T-helper 1 cell (primary cell): ENCODE results near the gene MBNL2.

Experiments used
- DNase-seq, 5 donors: peaks; one replicate each; pipeline ENCODE4 v3.0.0-alpha.2; 2012 to 2020

Gene MBNL2

DNA sequence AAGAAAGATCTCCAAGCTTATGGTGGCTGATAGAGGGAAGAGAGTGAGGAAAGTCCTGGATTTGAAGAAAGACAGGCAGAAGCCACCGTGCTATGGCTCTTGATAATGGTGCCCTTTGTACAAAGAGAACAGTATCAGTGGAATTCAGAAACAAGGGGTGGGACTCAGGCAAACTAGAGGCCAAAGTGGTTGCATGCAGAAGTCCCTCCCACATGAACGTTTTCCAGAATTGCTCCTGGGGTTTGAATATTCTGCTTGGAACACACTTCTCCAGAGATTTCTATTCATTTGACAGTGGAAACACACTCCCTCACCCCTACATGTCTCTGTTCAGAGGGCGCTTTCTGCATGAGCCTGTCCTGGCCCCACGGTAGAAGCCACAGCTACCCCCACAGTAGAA, 10.1 kb upstream of the MBNL2 start:
- DNase-seq = no peak

DNA sequence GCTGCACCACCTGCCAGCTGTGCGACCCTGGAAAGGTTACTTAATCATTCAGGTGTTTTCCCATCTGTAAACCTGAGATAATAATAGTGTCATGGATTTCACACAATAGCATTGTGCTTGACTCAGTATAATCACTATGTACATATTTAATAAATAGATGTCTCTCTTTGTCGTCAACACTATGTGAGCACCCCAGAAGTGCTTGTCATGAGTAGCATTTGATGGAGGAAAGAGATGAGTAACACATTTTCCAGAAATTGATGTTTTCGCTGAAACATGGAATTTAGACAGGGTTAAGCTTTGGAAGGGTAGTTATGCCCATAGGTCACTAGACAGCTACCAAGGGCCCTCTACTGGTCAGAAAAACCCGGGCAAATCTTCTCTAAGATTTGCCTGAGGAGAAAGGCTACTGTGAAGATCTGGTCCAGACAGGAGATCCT, 9.5 kb upstream of the MBNL2 start:
- no peak for DNase-seq

DNA sequence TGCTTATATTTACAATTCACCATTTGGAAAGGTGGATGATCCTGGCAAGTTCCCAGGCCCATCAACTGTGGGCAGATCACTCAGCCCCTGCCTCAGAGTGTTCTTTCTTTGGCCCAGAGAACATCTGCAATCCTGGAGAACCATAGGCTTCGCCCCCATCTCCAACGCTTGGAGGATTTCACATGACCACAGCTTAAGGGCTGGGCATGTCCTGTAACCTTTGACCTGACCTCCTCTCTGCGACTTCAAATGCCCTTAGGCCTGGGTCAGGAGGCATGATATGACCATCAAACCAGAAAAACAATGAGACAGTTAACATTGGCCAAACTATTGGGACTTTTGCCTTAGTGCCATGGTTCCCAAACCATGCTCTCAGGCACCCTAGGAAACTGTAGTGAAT, 7.2 kb upstream of the MBNL2 start:
- DNase-seq = no peak

DNA sequence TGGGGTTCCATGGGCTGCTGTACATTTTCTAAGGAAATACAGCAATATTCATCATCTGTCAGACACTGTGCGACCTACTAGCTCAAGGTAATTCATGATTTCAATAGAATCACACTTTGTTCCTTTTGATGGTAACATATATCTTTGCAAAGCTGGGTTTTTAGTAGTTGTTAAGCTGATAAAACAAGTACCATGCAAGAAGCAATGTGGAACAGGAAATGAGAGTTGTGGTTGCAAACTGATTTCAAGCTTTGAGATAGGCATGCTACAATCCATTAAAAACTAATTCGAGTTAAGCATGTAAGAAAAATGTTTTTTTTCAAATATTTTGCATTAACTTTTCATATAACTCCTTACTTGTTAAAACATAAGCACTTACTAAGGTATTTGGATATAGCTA, 6.8 kb upstream of the MBNL2 start:
- DNase-seq = peak in 1 of 5 donors; percentile 54

DNA sequence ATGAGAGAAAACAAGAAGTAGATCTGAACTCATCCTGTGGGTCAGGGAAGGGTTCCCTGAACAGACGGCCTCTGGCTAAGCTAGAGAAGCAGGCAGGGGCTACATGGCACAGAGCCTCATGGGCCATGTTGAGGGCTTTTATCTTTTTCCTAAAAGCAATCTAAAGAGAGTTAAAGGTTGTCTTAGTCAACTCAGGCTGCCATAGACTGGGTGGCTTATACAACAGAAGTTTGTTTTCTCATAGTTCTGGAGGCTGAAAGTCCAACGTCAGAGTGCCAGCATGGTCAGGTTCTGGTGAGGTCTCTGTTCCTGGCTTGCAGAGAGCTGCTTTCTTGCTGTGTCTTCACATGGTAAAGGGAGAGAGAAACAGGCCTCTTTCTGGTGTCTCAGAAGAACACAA, 2.9 kb upstream of the MBNL2 start:
- DNase-seq = no peak

DNA sequence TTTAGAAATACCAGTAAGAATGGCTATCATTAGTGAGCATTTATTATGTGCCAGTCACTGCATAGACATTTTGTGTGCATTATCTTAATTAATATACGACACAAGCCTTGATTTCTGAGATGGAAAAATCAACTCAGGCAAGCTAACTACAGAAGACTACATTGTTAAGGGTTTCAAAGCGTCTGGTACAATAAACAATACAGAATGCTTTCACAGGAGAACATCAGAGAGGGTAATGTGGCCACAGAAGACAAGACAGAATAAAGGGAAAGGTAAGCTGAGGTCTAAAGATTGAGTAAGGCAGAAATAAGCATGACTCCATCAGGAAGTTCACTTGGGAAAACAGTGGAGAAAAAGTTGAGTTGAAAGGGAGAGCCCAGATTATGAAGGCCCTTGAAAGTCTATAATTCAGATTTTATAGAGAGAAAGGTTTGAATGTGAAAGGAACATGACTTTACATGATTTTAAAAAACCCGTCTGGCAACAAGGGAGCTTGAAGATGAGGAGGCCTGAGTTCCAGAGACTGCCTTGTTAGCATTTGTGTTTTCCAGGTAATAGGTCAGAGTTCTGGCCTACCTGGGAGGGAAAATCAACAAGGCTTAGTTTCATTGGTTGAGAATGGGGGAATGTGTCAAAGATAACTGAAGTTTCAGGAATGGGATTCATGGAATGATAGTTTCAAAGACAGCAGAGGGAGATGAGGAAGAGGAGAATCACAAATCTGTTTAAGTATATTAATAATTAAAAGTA, 1.8 kb upstream of the MBNL2 start:
- no peak for DNase-seq

DNA sequence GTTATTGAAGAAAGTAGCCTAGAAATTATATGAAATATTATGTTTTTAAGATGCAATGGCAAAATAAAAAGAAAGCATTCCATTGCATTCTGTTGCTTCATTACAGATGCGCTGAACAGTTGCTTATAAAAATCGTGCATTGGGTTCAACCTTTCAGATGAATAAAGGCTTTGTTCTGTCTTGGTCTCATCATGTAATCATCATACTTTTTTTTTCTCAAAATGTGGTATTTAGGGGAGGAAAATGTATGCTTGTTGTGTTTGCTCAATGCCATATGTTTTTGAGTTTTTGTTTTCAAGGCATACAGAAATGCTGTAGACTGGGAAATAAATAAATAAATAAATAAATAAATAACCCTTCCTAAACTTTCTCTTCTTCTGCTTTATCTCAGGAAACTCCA, 1.1 kb upstream of the MBNL2 start:
- DNase-seq = no peak

DNA sequence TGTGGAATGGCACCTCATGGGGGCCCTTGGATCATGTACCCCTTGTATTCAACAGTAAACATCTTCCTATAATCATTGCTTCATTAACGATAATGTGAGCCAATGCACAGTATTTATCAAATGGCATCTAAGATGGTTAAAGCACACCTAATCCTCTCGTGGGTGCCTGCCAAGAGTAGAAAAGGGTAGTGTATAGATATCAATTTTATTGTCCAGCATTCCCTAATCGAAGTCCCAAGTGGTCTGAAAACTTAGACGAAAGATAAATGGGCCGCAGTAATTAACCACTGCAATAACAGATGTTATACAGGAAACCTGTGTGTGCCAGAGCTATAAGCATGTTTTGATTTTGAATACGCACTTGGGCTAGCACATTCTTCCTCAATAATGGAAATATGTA, 667 bp upstream of the MBNL2 start:
- no peak for DNase-seq

DNA sequence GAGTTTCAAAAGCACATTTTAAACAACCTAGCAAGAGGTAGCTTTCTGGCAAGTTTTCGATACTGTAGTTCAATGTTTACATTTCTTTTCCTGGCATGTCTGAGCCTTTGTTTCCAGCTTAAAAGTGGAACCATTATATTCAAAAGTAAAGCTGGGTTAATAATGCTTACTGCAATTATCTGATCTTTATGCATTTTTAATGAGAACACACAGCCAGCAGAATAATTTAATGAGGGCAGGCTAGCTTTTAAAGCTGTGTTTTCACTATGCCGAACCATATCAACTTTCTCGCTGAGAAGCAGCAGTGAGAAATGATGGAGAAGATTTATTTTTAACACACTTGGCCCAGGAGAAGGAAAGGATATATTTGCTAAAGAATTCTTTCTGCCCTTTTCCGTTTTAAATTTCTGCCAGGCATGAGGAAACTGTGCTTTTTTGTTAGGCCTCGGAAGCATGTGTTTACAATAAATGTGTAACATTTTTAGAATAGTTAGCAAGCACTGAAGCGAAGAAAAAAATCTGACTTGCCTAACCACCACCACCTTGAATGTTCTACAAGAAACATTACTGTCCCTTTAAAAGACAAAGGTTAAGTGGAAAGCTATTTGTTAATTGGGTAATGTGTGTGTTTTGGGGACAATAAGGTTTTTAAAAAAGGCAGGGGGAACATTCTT, 1.0 kb downstream of the MBNL2 start:
- no peak for DNase-seq

DNA sequence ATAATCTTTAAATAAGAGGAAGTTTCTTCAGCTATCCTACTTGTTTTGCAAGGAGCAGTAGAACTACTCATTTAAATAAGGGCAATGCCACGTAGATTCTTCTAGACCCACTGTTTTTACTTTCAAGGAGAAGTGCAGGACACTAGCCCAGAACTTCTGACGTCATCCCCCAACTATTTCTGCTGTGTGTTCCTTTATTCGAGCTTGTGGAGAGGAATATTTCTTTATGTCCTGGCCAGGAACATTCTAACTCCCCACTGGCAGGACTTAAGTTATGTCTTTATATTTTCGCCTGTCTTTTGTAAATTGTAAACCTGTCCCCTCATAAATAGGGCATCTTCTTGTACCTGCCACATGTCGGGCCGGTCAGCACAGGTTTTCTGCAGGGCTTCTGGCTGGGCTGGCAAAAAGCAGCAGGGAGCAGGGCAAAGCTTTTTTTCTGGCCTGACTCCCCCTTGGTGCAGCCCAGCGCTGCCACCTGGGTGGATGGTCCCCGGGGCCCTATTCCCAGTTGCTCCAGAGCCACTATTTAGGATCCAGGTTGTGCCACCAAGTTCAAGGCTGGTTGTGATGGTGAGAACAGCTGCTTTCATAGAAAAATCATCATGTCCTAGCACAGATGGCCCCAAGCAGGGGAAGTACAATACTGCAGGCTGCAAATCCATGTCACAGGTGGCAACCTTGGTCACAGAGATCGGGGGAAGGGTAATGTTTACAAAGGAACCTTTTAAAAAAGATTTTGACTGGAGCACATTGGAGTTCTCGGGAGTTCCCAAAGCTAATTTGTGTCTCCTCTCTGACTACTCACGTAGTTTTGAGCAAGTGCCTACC, 1.8 kb downstream of the MBNL2 start:
- no peak for DNase-seq

DNA sequence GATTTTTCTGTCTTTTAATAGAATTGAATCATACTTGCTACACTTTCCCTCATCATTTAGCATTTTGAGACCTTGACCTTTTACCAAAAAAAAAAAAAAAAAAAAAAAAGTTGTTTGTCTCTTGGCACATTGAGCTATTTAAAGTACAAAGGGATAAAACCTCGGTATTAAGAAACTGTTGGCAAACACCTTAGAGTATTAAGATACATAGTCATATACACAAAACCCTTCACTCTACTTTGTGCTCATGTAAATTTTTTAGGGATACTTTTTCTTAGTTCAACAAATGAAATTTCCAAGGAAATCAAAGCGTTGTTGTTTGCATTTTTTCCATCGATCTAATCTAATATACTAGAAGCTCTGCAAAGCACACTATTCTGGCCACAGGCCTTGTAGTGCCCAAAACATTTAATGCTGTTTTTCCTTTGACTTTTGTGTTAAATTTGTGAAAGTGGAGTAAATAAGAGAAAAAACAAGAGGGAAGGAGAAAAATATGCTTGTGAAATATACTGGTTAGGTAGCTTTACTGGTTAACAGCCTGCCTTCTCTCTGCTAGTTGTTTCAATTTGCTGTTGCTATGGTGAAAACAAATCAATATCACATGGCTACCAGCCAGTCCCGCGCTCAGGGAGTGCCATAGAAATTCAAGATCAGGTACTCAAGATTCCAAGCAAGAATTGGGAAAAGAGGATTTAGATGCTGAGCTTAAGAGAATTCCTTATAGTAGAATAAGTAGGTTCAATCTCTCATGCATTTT, 2.6 kb downstream of the MBNL2 start:
- DNase-seq = peak in 1 of 5 donors; percentile 31

DNA sequence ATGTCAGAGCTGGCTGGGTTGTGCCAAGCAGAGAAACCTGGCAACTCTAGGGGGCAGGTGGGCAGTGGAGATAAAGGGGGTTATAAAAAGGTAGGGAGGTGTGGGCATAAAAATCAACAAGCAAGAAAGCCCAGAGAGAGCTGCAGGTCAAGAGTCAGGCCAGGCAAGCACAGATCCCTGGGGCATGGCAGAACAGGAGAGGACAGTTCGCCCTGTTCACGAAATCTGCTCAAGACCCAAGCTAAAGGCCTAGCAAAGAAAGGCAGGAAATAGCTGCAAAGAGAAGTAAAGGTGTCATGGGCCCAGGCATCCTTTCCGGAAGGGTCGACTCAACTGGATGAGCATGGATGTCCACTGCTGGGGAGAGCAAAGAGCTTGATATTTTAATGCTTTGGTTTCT, 3.4 kb downstream of the MBNL2 start:
- no peak for DNase-seq

DNA sequence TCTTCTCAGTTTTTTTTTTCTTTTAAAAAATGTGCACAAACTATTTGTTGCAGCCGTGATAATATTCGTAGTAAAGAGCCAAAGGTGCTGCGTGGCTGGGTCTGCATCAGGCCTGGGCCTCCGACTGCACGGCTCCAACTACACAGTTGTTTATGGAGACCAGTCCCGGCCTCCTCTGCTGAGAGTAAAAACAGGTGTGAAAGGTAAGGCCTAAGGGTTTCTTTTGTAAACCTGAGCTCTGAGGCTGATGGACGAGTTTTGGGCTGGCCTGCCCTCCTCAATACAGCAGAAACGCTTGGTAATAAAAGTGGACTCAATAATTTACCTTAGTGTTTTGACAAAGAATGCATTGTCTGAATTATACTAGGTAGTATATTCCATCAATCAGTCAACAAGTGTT, 3.9 kb downstream of the MBNL2 start:
- DNase-seq = no peak

DNA sequence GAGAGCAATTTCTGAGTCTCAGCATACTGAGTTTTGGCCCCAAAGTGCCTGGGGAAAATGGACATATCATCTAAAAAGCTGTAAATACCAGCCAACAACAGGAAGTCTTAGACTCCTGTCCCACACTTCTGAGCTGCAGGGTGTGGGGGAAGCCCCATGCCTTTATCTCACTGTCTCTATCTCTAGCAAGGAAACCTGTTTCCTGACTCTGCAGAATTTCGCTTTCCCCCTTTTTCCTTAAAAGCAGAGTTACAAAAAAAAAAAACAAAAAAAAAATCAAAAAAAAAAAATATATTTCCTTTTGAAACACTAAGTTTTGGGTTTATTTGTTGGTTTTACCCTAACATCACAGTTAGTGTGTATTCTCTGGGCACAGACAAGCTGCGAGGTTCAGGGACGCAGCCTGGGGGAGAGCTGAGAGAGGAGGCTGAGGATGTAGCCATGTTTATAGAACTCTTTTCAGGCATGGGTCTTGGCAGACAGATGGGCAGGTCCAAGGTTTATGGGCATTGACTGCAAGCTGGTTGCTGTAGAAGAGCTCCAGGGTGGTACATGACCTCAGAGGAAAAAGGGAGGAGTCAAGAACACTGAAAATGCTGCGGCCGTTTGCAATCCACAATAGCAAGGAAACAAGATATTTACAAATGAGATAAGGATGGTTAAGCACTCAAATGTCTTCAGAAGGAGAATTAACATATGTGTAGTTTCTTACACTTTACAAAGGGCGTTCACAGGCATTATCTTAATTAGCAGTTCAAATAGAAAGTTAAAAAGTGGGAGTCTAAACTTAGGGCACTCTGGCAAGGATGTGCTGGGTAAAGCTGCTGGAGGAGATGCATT, 4.9 kb downstream of the MBNL2 start:
- peak; percentile 25 to 55 (median 36) for DNase-seq

DNA sequence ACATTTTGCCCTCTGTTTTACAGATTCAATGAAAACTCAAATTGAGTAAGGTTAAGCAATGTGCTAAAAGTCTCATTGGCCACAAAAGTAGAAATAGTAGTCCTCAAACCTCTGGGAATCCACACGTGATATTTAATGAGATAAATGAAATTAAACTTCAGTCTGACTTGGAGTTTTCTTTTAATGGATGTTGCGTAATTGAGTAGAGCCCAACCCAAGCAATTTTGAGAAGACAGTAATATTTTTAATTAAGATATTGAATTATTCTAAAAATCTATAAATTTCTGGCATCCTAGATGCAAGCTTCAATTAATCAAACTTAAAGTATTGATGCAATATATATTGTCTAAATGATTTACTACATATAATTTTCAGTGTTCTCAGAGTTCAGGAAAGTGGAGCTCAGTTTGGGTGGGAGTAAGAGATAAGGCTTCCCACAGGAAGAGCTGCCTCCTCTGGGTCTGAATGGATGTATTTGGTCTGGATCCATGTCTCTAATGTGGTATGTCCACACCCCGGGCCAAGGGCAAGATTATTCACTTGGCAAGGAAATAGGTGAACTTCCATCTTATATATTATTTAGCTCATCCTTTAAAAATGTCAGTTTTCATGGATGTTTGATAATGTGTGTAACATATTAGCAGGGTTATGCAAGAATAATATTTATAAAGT, 6.9 kb downstream of the MBNL2 start:
- no peak for DNase-seq

DNA sequence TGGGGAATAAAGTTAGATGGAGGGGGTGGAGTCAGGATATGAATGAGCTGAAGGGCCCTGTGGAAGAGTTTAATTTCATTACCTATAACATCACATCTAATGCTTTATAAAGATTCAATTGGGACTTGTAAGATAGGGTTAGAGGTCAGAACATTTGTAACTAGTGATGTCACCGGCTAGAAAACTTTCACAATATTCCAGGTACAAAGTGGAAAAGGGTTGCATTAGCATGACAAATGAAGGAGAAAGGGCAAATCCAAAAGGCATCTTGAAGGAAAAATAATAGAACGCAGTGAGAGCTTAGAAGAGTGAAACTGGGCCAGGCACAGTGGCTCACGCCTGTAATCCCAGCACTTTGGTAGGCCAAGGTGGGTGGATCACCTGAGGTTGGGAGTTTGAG, 7.6 kb downstream of the MBNL2 start:
- no peak for DNase-seq

DNA sequence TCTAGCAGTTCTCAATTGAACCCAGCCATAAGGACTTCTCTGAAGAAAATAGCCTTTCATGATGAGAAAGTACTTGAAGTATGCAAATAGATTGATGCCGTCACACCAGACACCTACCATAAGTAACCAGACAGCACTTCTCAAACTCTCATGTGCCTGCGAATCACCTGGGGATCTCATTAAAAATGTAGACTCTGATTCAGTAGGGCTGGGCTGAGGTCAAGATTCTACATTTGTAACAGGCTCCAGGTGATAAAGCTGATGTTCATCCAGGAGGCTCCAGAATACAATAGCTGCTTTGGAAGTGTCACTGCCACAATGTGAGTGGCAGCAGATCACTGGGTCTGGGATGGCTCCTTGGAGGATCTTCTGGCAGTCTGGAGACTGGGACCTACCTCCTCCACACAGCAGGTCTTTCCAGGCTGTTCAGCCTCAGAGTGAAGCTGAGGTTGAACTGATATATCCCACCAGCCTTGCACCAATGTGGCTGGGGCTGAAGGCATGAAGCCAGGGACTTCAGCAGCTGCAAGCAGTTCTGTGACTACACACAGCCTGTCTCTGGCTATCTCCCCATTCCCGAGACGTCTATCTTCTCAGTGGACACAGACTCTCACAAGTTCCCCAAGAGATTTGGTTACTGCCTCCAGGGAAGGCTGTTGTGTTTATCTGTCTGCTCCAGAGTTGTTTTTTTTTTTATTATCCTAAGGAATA, 9.1 kb downstream of the MBNL2 start:
- no peak for DNase-seq

DNA sequence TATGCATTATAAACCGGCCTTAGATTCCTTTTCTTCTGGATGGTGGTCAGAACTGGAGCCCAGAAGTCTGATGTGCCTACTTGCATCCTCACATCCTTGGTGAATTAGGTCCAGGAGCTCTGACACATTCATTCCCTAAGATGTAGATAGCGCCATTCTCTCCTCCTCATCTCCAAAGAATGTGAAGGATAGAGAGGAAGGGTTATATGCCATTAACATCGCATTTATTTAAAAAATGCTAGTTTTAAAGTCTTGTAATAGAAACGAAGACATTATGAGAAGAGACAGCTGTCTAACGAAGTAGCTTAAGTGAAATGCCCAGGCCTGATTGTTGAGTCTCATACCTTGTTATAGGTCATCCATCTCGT, 9.7 kb downstream of the MBNL2 start:
- no peak for DNase-seq

DNA sequence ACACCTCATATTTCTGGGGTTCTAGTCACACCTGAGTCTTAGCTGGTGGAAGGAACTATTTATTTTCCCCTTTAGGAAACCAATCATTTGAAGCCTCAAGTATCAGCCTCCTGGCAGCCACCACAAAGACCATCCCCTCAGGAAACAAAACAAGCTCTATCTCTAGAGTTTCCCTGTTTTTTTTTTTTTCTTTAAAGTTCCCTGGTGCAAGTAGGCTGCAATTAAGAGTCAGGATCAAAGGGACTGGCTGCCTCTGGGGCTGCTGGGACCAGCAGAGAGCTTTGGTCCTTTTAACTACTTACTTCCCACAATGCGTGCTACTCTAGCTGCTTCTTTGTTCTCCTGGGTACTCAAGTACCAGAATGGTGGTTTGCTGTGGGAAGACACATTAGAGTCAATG, 11.4 kb downstream of the MBNL2 start:
- DNase-seq = no peak

DNA sequence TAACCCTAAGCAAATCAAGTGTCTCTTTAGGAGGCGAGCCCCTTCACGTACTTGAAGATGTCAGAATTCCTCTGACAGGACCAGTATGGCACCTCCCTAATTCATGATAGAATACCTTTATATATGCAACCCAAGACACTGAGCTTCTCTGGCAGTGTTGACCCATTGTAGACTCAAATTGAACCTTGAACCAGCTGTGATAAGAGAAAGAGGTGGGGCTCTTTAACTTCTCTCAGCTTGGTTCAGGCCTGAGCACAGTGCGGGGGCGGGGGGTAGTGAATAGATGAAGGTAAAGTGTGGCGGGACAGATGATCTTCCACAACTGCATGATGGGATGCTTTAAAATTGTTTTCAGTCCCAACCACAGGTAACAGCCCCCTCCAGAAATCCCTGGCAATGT, 12.1 kb downstream of the MBNL2 start:
- no peak for DNase-seq

DNA sequence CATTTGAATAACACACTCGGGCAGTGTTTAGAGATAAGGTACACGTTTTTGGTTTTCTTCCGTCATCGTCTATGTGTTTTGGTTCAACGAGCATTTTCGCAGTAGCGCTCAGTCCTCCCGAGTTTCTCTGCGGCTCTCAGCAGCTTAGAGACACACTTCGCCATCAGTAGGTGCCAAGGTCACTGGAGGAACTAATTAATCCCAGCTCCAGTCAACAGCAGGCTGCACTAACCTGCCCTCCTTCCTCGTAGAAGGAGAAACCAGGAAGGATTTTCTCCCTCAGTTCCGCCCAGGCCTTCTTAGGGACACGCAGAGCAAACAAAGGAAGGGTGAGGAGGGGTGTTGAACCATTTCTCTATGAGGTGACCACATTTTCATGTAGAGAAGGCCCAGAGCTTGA, 12.6 kb downstream of the MBNL2 start:
- no peak for DNase-seq
